OCI-LY3 (cell line): ENCODE measurements around the gene LRBA.

Experiments
- H2AFZ ChIP-seq: fragments of 200-600, 300-600 bp; shearing (Covaris generic); 2 replicates; pipeline ENCODE4 v1.6.0; 2014; ENCODE audit warnings: antibody characterized with exemption, low read depth, low read length
- H3K27ac ChIP-seq: fragments of 200-600, 300-600 bp; sonication (generic); 2 replicates; pipeline ENCODE4 v1.5.1; 2014; ENCODE audit warnings: mild to moderate bottlenecking, low read length, moderate library complexity, mixed read lengths
- H3K27me3 ChIP-seq: fragments of 200-600, 300-600 bp; sonication (generic); 2 replicates; pipeline ENCODE4 v1.6.1; 2014; ENCODE audit warnings: low read depth, low read length, mixed read lengths
- H3K36me3 ChIP-seq: fragments of 200-600, 300-600 bp; sonication (generic); replicated peaks from 2 replicates; pipeline ENCODE3; 2014; ENCODE audit warnings: low read depth, low read length, mixed read lengths
- H3K4me1 ChIP-seq: fragments of 300-600, 200-600 bp; sonication (generic); 2 replicates; pipeline ENCODE4 v1.6.1; 2014; ENCODE audit warnings: low read length, mixed read lengths
- H3K4me2 ChIP-seq: fragments of 200-600, 300-600 bp; sonication (generic); 2 replicates; pipeline ENCODE4 v1.6.1; 2014; ENCODE audit warnings: low read length, mixed read lengths
- H3K4me3 ChIP-seq: fragments of 300-600, 200-600 bp; sonication (generic); 2 replicates; pipeline ENCODE4 v1.5.1; 2014; ENCODE audit warnings: antibody characterized with exemption, mild to moderate bottlenecking, low read length, moderate library complexity
- H3K79me2 ChIP-seq: fragments of 300-600, 200-600 bp; shearing (Covaris generic); 2 replicates; pipeline ENCODE4 v1.6.1; 2014; ENCODE audit warnings: mild to moderate bottlenecking, low read length, mixed read lengths
- H3K9ac ChIP-seq: fragments of 300-600, 200-600 bp; shearing (Covaris generic); 2 replicates; pipeline ENCODE4 v1.6.0; 2014; ENCODE audit warnings: mild to moderate bottlenecking, low read length, moderate library complexity
- H3K9me3 ChIP-seq: fragments of 200-600, 300-600 bp; shearing (Covaris generic); 2 replicates; pipeline ENCODE4 v1.6.1; 2014; ENCODE audit warnings: low read length, mixed read lengths; ENCODE audit not compliant: insufficient read depth
- H4K20me1 ChIP-seq: fragments of 200-600, 300-600 bp; sonication (generic); 2 replicates; pipeline ENCODE4 v1.6.1; 2016; ENCODE audit warnings: low read length, mixed read lengths; ENCODE audit not compliant: insufficient read depth
- EZH2phosphoT487 ChIP-seq: fragments of 200-600 bp; shearing (Covaris generic); IDR thresholded peaks from 2 replicates; pipeline ENCODE4 v1.6.1; 2018; ENCODE audit warnings: antibody characterized with exemption, mixed run types, low read depth
- TF ChIP-seq, protein P1 (sequence below): fragments of 200-600, 300-600 bp; sonication (generic); IDR thresholded peaks from 2 replicates; pipeline ENCODE4 v1.5.1; 2014; ENCODE audit warnings: antibody characterized with exemption, low read length, low read depth

LRBA gene

DNA sequence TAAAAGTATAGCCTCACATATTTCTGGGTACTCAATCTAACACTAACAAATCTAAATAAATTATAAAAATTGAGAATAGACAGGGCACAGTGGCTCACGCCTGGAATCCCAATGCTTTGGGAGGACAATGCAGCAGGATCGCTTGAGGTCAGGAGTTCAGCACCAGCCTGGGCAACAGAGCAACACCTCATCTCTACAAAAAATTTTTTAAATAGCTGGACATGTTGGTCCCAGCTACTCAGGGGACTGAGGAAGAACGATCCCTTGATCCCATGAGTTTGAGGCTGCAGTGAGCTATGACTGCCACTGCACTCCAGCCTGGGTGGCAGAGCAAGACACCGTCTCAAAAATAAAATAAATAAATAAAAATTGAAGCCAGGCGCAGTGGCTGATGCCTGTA, 192.7 kb downstream of the LRBA start:
- no peaks in the 10 kb centered on the region for H3K27me3 ChIP-seq
- no peaks in the 10 kb centered on the region for H3K9me3 ChIP-seq
- H3K79me2 ChIP-seq: no peaks in the 10 kb centered on the region
- peaks cover 4% of the 10 kb centered on the region for H3K36me3 ChIP-seq
- no peak overlapping the region for H3K4me2 ChIP-seq
- H2AFZ ChIP-seq: no peak overlapping the region
- no peak overlapping the region for H3K4me3 ChIP-seq
- H3K27ac ChIP-seq: no peak overlapping the region
- peaks cover 11% of the 10 kb centered on the region for H3K4me1 ChIP-seq
- H4K20me1 ChIP-seq: no peaks in the 10 kb centered on the region
- H3K9ac ChIP-seq: no peak overlapping the region
- no peak for TF ChIP-seq EZH2phosphoT487

DNA sequence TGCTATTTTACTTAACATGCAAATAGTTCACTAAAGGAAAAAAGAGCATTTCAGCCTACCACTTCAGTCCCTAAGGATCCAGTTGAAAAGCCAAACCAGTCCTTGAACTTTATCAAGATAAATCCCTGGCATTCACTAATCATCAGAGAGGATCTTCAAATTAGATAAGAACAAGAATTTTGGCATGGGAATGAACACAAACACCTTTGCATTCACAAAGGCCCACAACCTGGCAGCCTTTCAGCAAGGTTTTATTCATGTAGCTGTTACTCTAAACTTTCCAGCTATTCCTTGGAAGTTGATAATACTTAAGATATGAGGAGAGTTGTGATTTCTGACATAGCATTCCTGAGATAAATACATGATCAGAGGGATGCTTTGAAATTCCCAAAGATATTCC, 193.4 kb downstream of the LRBA start:
- H3K79me2 ChIP-seq: no peaks in the 10 kb centered on the region
- H3K4me2 ChIP-seq: no peak overlapping the region
- peaks cover 4% of the 10 kb centered on the region for H3K4me1 ChIP-seq
- no peak for TF ChIP-seq EZH2phosphoT487
- TF ChIP-seq, protein P1, sequence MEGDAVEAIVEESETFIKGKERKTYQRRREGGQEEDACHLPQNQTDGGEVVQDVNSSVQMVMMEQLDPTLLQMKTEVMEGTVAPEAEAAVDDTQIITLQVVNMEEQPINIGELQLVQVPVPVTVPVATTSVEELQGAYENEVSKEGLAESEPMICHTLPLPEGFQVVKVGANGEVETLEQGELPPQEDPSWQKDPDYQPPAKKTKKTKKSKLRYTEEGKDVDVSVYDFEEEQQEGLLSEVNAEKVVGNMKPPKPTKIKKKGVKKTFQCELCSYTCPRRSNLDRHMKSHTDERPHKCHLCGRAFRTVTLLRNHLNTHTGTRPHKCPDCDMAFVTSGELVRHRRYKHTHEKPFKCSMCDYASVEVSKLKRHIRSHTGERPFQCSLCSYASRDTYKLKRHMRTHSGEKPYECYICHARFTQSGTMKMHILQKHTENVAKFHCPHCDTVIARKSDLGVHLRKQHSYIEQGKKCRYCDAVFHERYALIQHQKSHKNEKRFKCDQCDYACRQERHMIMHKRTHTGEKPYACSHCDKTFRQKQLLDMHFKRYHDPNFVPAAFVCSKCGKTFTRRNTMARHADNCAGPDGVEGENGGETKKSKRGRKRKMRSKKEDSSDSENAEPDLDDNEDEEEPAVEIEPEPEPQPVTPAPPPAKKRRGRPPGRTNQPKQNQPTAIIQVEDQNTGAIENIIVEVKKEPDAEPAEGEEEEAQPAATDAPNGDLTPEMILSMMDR: no peak
- H4K20me1 ChIP-seq: no peaks in the 10 kb centered on the region
- no peak overlapping the region for H3K27ac ChIP-seq
- no peak overlapping the region for H3K9ac ChIP-seq
- no peak overlapping the region for H2AFZ ChIP-seq
- H3K36me3 ChIP-seq: peaks cover 4% of the 10 kb centered on the region
- no peak overlapping the region for H3K4me3 ChIP-seq
- H3K9me3 ChIP-seq: no peaks in the 10 kb centered on the region
- H3K27me3 ChIP-seq: no peaks in the 10 kb centered on the region

DNA sequence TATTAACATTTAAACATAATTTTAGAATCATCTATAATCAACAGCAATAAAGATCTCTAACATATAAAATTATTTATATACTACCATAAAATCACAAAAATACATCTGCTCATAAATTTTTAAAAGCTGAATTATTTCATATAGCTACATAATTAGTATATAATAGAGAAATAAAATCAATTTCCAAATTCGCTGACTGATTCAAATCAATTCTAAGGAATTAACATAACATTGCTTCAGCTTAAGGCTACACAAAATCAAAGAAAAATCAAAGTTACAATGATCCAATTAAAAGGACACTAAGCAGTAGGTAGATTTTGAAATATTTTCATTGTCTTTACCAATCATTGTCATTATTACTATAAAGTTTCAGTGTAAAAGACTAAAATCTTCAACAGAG, 194.7 kb downstream of the LRBA start:
- Histone ChIP-seq H4K20me1 (no peaks in the 10 kb centered on the region), H2AFZ (no peak overlapping the region), H3K27ac (no peak overlapping the region), H3K4me1 (no peaks in the 10 kb centered on the region), H3K4me3 (no peak overlapping the region), H3K9ac (no peak overlapping the region), H3K27me3 (no peaks in the 10 kb centered on the region), H3K9me3 (no peaks in the 10 kb centered on the region), H3K36me3 (peaks cover 3% of the 10 kb centered on the region), H3K79me2 (no peaks in the 10 kb centered on the region), H3K4me2 (no peak overlapping the region)
- no peak for TF ChIP-seq EZH2phosphoT487
- TF ChIP-seq, protein P1: no peak

DNA sequence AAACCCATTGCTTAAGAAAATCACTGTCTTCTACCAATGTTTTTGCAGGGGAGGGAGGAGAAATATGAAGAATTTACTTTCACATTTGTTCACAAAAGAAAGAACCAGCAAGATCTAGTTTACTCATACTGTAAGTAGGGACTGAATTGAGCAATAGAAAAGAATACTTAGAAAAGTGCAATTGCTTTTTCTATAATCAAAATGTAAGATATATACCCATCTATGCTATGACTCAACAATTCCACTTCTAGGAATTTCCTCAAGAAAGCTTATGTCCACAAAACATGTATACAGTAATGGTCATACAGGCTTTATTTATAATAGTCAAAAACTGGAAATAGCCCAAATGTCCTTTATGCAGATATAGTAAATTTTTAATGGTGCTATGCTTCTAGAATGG, 196.4 kb downstream of the LRBA start:
- Histone ChIP-seq H2AFZ (no peak overlapping the region), H4K20me1 (no peaks in the 10 kb centered on the region), H3K79me2 (no peaks in the 10 kb centered on the region), H3K27ac (no peak overlapping the region), H3K9me3 (no peaks in the 10 kb centered on the region), H3K27me3 (no peaks in the 10 kb centered on the region), H3K4me2 (no peak overlapping the region), H3K9ac (no peak overlapping the region), H3K36me3 (peaks cover 3% of the 10 kb centered on the region), H3K4me3 (no peak overlapping the region), H3K4me1 (no peaks in the 10 kb centered on the region)
- TF ChIP-seq, protein P1: no peak
- no peak for TF ChIP-seq EZH2phosphoT487

DNA sequence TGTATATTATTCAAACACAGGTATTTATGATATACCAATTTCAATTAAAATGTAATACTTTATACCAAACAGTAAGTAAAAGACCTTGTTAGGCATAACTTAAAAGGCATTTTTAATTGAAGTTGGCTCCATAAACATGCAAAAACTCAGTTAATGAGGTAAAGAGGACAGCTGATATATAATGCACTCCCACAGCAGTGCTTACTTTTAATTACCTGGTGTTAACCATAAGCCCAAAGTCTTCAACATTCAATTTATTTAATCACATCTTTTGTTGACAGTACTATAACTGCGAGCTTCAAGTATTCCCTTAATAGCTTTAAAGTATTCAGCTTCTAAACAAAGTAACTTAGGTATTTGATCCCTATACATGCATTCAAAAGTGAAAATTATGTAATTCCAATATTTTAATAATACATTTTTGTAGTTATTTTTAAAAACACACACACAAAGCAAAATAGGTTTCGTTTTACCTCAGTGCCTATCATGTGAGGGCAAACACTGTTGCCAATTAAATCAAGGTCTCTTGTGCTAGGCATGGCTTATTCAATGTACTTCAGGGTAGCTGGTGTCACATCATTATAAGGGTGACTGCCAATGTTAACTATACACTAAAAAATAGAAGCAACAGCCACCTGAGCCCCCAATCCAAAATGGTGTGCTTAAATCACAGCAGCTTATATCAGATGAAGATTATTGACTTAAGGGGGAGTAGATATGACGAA, 197.1 kb downstream of the LRBA start:
- H3K4me2 ChIP-seq: no peak overlapping the region
- no peaks in the 10 kb centered on the region for H3K79me2 ChIP-seq
- H3K27ac ChIP-seq: no peak overlapping the region
- no peak for TF ChIP-seq EZH2phosphoT487
- TF ChIP-seq, protein P1: no peak
- no peak overlapping the region for H2AFZ ChIP-seq
- no peak overlapping the region for H3K9ac ChIP-seq
- no peaks in the 10 kb centered on the region for H4K20me1 ChIP-seq
- H3K4me1 ChIP-seq: no peaks in the 10 kb centered on the region
- H3K27me3 ChIP-seq: no peaks in the 10 kb centered on the region
- no peaks in the 10 kb centered on the region for H3K9me3 ChIP-seq
- peaks cover 3% of the 10 kb centered on the region for H3K36me3 ChIP-seq
- H3K4me3 ChIP-seq: no peak overlapping the region
